SK-N-SH treated with all-trans-retinoic acid at 6 μM for 48 hours (cell line): ENCODE measurements around the gene ASB11.

Experiments
- CREB5 ChIP-seq: fragments of 250-450 bp; sonication (Bioruptor Pico); IDR thresholded peaks from 2 replicates; pipeline ENCODE4 v1.5.1; 2020; ENCODE audit warnings: low read depth, mild to moderate bottlenecking, moderate library complexity
- ESRRG ChIP-seq: fragments of 250-450 bp; sonication (Bioruptor Pico); IDR thresholded peaks from 2 replicates; pipeline ENCODE4 v1.6.1; 2021; ENCODE audit warnings: mild to moderate bottlenecking
- GLIS3 ChIP-seq: fragments of 250-450 bp; sonication (Bioruptor Pico); IDR thresholded peaks from 2 replicates; pipeline ENCODE4 v1.5.0; 2020; ENCODE audit warnings: mild to moderate bottlenecking, moderate library complexity
- ISL1 ChIP-seq: fragments of 250-450 bp; sonication (Bioruptor Pico); IDR thresholded peaks from 2 replicates; pipeline ENCODE4 v2.1.2; 2022; ENCODE audit warnings: mild to moderate bottlenecking, moderate library complexity
- OSR1 ChIP-seq: fragments of 250-450 bp; sonication (Bioruptor Pico); IDR thresholded peaks from 2 replicates; pipeline ENCODE4 v1.8.0; 2022; ENCODE audit warnings: moderate library complexity, mild to moderate bottlenecking, inconsistent platforms
- PATZ1 ChIP-seq: fragments of 250-450 bp; sonication (Bioruptor Pico); IDR thresholded peaks from 2 replicates; pipeline ENCODE4 v1.8.0; 2020; ENCODE audit warnings: mild to moderate bottlenecking, moderate library complexity, borderline replicate concordance
- POU6F1 ChIP-seq: fragments of 250-450 bp; sonication (Bioruptor Pico); IDR thresholded peaks from 2 replicates; pipeline ENCODE4 v1.8.0; 2021; ENCODE audit warnings: low read depth, mild to moderate bottlenecking, moderate library complexity, borderline replicate concordance
- SNAI2 ChIP-seq: fragments of 250-450 bp; sonication (Bioruptor Pico); IDR thresholded peaks from 2 replicates; pipeline ENCODE4 v1.5.0; 2020; ENCODE audit warnings: mild to moderate bottlenecking, moderate library complexity
- TOX ChIP-seq: fragments of 250-450 bp; sonication (Bioruptor Pico); IDR thresholded peaks from 2 replicates; pipeline ENCODE4 v1.8.0; 2021; ENCODE audit warnings: mild to moderate bottlenecking, moderate library complexity, borderline replicate concordance
- ZFP3 ChIP-seq: fragments of 250-450 bp; sonication (Bioruptor Pico); IDR thresholded peaks from 2 replicates; pipeline ENCODE4 v1.5.0; 2020; ENCODE audit warnings: mild to moderate bottlenecking, moderate library complexity
- ZFP30 ChIP-seq: fragments of 450-650 bp; formaldehyde crosslinking; IDR thresholded peaks from 2 replicates; pipeline ENCODE4 v1.5.0; 2022; ENCODE audit warnings: mild to moderate bottlenecking, moderate library complexity
- ZNF565 ChIP-seq: fragments of 450-650 bp; formaldehyde crosslinking; conservative IDR thresholded peaks from 2 replicates; pipeline ENCODE4 v1.5.0; 2020; ENCODE audit warnings: low read depth, mild to moderate bottlenecking, moderate library complexity

- no peak for TF ChIP-seq ZNF565 (CRISPR knock-in tag)
- no peak for TF ChIP-seq OSR1 (CRISPR knock-in tag)
- TF ChIP-seq POU6F1 (CRISPR knock-in tag): no peak
- no peak for TF ChIP-seq GLIS3 (CRISPR knock-in tag)
- TF ChIP-seq ESRRG (CRISPR knock-in tag): no peak
- TF ChIP-seq ZFP3: no peak
- no peak for TF ChIP-seq CREB5
- no peak for TF ChIP-seq PATZ1 (CRISPR knock-in tag)
- TF ChIP-seq TOX (CRISPR knock-in tag): no peak
- no peak for TF ChIP-seq SNAI2 (CRISPR knock-in tag)
- TF ChIP-seq ZFP30 (CRISPR knock-in tag): no peak
- no peak for TF ChIP-seq ISL1 (CRISPR knock-in tag)
These were observed 22.6 kb downstream of the ASB11 start for GRCh38 chrX:15292861-15293260.
